Effector CD4-positive, alpha-beta T cell (primary cell): ENCODE results near the gene PCDHGC4.
A peak's percentile ranks its signal among the peaks of the same experiment; 100 is the strongest.

Source experiments
- DNase-seq: peaks from one replicate; pipeline ENCODE4 v3.0.0-alpha.2; 2020

PCDHGC4 gene

DNA sequence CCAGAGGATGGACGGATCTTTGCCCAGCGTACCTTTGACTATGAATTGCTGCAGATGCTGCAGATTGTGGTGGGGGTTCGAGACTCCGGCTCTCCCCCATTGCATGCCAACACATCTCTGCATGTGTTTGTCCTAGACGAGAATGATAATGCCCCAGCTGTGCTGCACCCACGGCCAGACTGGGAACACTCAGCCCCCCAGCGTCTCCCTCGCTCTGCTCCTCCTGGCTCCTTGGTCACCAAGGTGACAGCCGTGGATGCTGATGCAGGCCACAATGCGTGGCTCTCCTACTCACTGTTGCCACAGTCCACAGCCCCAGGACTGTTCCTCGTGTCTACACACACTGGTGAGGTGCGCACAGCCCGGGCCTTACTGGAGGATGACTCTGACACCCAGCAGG lies 5.9 kb downstream of the PCDHGC4 start:
- no peak for DNase-seq

DNA sequence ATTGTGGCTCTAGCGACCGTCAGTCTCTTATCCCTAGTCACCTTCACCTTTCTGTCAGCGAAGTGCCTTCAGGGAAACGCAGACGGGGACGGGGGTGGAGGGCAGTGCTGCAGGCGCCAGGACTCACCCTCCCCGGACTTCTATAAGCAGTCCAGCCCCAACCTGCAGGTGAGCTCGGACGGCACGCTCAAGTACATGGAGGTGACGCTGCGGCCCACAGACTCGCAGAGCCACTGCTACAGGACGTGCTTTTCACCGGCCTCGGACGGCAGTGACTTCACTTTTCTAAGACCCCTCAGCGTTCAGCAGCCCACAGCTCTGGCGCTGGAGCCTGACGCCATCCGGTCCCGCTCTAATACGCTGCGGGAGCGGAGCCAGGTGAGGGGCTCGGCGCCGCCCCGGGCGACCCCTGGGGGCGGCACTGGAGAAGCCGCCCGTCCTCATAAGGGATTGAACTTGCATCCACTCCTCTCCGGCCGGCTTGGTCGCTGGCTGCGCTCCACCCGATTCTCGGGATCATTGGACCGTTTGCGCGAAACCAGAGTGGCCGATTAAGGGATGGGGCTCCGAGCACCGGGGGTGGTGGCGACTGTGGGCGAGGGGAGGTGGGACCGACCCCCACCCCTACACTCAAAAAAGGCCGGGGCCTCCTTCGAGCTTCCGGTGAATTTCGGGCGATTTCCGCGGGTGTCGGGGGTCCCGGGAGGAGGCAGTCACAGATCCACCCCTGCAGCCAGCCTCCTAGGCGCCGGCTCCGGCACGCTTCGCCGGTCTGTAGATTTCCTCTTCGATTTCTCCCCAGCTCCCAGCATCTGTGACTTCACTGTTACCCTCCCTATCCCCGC lies 6.7 kb downstream of the PCDHGC4 start:
- DNase-seq = no peak

DNA sequence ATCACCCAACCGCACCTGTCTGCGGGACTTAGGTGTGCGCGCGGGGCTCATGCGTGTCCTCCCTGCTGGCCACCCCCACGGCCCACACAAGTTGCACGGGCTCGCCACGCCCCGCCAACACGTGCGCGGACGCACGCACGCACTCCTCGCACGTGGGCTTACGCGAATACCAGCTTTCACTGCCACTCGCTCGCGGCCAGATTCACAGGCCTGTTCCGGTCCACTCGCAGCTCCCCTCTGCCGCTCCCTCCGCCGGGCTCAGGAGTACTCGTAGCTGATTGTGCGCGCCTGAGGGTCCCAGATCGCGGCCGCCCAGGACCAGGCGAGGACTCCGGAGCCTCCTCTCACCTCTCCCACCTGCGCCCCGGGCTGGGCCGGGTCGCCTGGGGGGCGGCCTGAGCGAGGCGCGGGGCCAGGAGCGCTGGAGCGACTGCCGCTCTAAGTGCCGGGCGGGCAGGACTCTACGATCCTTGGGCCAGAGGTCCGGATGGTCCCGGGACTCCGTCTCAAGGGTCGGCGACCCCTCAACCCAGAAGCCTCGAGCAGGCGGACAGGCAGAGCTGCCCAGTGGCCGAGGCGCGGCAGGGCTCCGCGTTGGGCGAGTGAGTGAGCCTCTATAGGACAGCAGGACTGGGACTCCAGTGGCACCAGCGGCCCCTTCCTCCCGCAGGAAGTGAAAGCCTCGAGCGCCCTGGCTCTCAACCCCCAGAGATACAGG lies 7.5 kb downstream of the PCDHGC4 start:
- no peak for DNase-seq

DNA sequence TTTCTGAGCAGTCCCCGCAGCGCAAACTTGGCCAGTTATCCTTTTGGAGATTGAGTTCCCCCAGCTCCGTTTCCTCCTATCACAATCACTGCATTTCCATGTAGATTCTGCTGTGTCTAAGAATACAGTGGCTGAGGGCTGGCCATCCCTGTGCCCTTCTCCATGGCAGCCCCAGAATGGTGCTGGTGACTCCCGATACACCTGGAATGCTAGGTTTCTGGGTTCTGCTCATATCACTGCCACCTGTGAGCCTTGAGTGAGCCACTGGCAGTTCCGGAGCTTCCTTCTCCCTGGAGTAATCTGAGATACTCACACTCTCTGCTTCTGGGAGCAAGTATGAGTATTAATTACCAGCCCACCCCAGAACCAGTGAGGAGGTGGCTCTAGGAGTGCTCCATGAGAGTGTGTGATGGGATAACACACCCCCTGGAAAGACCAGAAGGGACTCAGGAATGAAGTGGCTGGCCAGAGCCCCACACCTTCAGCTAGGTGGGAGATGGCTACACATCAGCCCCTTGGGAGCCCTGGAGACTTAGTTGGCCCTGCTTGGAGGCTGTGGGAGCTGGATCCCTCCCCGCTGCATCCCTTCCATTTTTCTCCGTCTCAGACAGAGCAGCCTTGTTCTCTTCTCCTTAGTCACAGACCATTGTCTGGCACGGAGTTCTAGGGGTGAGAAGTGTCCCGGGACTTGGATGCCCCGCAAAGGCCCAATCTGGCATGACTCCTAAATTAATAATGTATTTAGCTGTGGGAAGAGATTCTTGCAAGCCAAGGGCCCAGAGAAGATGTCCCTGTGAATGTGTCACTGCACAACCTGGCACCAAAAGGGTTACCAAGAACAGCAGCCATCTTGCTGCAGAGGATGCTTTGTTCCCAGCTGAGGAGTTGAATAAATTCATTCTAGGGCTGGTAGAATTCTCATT lies 8.9 kb downstream of the PCDHGC4 start:
- DNase-seq = no peak

DNA sequence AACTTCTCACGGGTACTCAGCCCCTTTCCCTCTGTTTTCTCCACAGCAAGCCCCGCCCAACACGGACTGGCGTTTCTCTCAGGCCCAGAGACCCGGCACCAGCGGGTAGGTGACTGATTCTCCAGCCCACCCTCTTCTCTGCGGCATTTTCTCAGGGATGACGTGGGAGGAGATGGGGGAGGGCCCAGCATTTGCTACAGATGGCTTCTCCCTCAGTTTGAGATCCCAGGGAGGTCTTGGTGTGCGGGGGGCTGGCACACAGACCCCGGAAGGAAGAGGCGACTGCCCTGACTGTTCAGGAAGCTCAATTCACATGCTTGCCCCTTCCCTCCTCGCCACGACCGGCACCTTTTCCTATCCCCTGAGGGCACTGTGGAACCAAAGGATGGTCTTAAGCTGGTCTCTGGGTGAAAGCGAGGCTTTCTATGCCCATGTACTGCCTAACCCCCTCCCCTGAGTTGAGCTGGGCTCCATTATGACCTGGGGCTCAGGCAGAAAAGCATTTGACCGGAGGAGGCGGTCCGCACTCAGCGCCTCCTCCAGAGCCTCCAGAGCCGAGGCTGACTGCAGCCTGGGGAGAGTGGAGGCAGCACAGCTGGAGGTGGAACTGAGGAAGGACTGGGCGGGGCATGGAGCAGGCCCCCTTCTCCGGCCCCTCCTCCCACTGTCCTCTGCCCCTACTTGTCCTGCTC lies 10.1 kb downstream of the PCDHGC4 start:
- no peak for DNase-seq

DNA sequence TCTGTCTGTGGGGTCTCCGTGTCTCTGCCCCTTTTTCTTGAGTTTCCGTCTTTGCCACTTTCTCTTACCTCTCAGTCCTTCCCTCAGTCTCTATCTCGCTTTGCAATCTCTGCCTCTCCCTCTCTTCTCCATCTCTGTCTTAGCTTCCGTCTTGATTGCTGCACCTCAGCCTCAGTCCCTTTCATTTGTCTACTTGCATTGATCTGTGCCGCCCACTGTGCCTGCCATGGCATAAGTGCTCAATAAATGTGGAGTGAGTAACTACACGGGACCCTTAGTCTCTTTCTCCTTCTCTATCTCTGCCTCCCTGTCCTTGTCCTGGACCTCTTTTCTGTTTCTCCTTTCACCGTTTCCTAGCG lies 10.6 kb downstream of the PCDHGC4 start:
- DNase-seq = no peak

DNA sequence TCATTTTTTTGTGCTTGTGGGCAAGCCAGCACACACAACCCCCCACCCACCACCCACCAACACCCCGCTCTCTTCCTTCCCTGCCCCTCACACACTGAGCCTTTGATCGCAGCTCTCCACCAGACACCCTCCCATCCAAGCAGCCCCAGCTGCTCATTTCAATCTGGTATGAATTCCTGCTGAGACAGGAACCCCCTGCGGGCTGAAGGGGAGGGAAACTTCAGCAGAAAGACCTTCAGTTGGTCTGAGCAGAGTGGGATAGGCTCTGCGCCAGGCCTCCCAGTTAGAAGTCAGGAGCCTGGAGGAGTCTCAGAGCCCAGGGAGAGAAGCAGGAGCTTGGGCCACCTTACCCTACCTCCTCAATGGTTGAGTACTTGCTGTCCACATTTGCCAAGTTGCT lies 11.2 kb downstream of the PCDHGC4 start:
- DNase-seq = no peak

DNA sequence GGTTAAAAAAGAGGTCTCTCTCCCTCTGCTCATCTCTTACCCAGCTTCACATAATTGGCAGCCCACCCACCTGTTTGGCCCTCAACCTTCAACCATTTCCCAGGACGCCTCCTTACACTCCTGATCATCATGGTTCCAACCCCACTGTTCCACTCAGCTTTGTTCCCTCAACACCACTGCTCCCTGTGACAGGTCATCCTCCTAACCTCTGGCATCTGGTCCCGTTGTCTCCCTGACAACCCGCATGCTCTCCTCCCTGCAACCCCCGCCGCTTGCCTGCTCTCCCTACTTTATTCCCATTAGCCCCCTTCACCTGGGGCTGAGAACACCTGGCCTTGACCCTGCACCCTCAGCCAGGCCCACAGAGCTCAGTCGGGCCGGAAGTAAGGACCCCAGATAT lies 16.9 kb downstream of the PCDHGC4 start:
- no peak for DNase-seq

DNA sequence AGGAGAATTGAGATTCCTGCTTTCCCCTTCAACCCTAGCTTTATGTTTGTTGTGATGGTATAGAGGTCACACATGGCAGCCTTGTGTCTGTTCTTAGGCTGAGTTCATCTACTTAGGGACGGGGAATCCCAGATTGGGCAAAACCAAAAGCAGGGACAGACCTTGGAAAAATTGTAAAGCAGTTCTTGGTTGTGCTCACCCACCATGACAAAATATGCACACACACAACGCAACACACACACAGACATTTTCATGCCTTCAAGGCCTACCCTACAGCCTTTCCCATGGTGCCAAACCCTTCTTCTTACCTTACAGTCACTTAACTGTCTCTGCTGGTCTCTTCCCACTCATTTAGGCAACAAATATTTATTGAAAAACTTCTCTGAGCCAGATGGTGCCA lies 18.9 kb downstream of the PCDHGC4 start:
- DNase-seq = no peak

DNA sequence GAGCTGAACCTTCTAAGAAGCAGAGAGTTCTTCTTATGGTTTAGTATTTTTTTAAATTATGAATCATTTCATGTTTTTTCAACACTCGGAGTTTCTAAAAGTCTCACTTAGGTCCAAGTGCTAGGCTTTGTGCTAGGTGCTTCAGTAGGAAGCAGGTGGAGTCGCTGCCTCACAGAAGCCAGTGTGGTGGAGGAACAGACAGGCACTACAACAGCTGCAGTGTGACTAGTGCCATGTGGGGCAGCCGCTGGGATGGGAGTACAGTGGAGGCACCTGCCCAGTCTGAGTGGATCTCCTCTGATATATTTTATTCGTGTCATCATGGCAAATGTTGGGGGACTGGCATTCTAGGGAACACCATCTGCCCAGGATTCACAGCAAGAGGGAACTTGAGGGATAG lies 19.4 kb downstream of the PCDHGC4 start:
- no peak for DNase-seq

DNA sequence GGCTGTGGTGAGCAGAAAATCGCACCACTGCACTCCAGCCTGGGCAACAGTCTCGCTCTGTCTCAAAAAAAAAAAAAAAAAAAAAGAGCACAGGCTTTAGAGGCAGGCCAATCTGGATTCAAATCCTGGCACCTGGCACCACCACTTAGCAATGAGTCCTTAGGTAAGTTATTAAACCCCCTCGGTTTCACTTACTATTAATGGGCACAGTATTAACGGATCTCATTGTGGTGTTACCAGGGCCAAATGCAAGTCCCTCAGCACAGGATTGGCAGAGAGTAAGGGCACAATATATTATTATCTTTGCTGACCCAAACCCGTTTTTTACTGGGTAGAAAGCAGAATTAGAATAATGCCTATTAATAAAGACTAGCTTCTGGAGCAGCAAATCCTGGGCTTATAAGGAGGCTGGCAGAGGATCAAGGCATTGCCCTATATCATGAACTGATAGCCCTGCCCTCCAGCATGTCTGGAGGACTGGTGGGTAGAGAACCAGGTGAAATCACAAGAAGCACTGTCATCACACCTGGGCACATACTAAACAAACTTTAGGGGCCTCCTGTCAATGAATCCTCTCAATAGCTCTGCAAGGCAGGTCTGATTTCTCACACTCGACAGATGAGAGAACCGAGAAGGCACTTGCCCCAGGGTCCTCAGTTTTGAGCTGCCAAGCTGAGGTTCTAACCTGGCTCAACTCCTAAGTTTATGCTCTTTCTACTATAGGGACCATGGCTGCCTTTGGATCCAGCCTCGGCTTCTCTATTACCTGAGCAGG lies 21.7 kb downstream of the PCDHGC4 start:
- no peak for DNase-seq

DNA sequence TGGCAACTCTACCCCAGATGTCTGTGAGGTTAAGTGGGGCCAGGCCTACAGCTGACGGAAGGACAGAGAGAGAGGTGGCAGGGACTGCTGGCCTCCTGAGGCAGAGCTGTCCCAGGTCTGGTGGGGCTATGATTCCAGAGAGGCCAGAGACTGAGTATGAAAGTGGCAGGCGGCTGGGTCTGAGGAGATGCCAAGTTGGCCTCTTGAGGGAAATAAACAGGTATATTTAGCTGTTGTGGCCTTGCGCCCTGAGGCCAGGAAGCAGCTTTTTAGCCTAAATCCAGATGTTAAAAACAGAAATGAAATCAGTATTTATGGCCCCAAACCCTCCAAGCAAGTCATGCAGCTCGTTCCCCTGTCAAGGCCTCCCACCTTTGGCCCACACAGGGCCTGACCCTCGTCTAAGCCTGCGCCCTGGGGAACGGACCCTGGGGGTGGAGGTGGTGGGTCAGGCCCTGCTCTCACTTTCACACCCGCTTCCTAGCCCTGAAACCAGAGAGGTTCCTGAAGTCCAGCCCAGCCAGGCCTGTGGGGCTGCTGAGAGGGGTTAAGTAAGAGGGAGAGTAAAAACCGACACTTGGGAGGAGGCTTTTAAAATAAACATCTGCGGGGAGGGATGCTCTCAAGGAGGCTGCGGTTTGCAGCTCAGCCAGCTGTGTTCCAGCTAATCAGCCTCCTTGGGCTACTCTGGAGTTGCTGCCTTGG lies 22.7 kb downstream of the PCDHGC4 start:
- no peak for DNase-seq

DNA sequence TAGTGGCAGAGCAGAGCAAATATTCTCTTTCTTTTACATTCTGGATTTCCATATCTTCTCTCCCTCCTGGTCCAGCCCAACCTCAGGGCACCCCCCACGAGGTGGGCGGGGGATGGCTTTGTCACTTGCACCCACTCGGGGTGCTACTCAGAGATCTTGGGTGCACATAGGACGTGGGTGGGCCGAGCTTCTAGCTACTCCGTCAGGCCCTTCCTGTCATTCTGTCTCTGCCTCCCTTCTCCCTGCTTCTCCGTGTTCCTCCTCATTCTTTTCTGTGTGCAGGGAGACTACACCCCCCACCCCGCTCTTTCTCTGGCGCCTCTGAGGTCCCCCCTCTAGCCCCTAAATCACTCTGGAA lies 23.6 kb downstream of the PCDHGC4 start:
- no peak for DNase-seq

DNA sequence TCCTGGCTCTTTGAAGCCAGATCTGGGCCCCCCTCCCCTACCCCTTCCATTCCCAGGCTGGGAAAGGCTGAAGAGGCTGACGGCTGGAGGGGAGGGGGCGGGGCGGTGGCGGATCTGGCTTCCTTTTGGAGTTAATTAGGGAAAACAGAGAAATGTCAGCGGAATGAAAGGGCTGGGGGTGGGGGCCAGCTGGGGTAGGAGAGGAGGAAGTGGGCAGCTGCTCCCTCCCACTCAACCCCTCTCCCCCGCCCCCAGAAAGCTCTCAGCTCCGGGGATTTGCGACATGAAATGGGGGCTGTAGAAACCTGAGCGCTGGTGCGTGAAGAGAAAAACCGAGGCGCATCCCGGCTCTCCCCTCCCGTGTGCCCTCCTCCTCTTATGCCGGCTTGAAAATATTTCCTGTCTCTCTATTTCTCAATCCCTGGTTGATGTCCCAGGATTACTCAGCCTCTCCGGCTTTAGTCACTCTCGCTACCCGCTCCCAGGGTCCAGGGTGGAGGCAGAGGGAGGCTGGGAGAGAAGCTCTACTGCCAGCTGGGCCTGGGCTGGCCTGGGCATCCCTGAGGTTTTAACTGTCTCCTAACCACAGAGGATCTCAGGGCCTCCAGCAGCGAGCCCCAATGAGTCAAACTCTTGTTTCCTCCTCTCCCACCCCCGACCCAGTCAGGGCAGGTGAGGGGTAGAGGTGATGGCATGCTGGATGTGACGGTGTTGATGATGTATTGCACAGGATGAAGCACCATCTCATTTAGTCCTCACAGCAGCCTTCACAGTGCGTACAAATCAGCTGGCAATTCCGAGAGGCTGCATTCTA lies 24.2 kb downstream of the PCDHGC4 start:
- DNase-seq = no peak

DNA sequence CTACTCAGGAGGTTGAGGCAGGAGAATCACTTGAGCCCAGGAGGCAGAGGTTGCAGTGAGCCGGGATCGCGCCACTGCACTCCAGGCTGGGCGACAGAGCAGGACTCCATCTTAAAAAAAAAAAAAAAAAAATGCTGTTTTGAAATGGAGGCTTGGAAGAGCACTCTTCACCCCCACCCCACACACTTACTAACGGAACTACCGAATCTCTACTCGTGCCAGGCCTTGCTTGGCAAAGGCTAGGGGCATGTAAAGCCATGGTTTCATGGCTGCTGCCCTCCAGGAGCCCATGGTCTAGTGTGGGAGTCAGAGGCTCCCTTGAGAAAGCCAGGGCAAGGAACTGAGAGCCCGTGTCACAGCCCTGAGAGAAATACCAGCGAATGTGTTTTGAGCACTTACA lies 25.3 kb downstream of the PCDHGC4 start:
- no peak for DNase-seq

DNA sequence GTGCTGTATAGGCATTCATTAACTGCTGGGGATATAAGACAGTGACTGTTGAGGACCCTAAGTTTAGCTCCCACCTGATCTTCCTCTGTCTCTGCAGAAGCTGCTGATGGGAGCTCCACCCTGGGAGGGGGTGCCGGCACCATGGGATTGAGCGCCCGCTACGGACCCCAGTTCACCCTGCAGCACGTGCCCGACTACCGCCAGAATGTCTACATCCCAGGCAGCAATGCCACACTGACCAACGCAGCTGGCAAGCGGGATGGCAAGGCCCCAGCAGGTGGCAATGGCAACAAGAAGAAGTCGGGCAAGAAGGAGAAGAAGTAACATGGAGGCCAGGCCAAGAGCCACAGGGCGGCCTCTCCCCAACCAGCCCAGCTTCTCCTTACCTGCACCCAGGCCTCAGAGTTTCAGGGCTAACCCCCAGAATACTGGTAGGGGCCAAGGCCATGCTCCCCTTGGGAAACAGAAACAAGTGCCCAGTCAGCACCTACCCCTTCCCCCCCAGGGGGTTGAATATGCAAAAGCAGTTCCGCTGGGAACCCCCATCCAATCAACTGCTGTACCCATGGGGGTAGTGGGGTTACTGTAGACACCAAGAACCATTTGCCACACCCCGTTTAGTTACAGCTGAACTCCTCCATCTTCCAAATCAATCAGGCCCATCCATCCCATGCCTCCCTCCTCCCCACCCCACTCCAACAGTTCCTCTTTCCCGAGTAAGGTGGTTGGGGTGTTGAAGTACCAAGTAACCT lies 26.2 kb downstream of the PCDHGC4 start:
- no peak for DNase-seq

DNA sequence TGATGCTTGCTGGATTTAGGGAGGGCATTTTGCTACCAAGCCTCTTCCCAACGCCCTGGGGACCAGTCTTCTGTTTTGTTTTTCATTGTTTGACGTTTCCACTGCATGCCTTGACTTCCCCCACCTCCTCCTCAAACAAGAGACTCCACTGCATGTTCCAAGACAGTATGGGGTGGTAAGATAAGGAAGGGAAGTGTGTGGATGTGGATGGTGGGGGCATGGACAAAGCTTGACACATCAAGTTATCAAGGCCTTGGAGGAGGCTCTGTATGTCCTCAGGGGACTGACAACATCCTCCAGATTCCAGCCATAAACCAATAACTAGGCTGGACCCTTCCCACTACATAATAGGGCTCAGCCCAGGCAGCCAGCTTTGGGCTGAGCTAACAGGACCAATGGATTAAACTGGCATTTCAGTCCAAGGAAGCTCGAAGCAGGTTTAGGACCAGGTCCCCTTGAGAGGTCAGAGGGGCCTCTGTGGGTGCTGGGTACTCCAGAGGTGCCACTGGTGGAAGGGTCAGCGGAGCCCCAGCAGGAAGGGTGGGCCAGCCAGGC lies 27.0 kb downstream of the PCDHGC4 start:
- DNase-seq = no peak

DNA sequence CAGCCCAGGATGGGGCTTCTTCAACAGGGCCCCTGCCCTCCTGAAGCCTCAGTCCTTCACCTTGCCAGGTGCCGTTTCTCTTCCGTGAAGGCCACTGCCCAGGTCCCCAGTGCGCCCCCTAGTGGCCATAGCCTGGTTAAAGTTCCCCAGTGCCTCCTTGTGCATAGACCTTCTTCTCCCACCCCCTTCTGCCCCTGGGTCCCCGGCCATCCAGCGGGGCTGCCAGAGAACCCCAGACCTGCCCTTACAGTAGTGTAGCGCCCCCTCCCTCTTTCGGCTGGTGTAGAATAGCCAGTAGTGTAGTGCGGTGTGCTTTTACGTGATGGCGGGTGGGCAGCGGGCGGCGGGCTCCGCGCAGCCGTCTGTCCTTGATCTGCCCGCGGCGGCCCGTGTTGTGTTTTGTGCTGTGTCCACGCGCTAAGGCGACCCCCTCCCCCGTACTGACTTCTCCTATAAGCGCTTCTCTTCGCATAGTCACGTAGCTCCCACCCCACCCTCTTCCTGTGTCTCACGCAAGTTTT lies 27.6 kb downstream of the PCDHGC4 start:
- DNase-seq = peak; percentile 83
